ENCODE results near the gene SIRPG. TPM values are rescaled to one million over a fixed set of nuclear protein-coding genes. Genes with fewer than 3 reads are reported as not detected.

The SIRPG gene
- total and polyA plus RNA-seq, 2 experiments from 2014 or later = not detected

DNA sequence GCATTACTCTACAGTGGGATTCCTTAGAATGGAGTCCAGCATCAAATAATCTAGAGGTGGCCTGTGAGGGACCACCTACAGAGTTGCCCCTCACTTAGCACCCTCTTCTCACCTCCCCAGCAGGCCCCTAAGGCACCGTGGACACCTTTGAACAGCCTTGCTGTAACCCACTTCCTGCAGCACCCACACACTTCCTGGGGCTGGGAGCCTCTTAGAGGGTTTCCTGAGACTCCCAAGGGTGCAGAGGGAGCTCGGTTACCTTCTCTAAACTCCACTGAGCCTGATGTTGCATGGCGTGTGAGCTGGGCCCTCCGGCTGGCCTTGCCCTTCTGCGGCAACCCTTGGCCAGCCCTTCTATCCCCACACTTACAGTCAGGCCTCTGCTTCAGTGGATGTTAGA is 7.3 kb upstream of the SIRPG start:
- no peak for DNase-seq (ENCODE audit: low read depth in 1 of 2, low spot score in 1 of 2)

DNA sequence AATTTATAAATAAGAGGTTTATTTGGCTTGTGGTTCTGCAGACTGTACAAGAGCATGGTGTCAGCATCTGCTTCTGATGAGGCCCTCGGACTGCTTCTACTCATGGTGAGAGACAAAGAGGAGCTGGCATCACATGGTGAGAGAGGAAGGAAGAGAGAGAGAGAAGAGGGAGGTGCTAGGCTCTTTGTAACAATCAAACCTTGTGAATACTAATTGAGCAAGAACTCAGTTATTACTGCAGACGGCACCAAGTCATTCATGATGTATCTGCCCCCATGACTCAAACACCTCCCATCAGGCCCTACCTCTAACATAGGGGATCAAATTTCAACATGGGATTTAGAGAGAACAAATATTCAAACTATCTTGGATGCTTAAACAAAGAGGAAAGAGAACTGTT is 6.3 kb upstream of the SIRPG start:
- H3K27ac ChIP-seq = no peak overlapping the region
- no peaks in the 10 kb centered on the region for H3K4me1 ChIP-seq (ENCODE audit: low read depth)
- H3K27me3 ChIP-seq = peaks cover 8% of the 10 kb centered on the region
- H3K36me3 ChIP-seq = no peaks in the 10 kb centered on the region
- no peaks in the 10 kb centered on the region for H3K9me3 ChIP-seq (ENCODE audit: low read depth)
- TF ChIP-seq, protein P1, sequence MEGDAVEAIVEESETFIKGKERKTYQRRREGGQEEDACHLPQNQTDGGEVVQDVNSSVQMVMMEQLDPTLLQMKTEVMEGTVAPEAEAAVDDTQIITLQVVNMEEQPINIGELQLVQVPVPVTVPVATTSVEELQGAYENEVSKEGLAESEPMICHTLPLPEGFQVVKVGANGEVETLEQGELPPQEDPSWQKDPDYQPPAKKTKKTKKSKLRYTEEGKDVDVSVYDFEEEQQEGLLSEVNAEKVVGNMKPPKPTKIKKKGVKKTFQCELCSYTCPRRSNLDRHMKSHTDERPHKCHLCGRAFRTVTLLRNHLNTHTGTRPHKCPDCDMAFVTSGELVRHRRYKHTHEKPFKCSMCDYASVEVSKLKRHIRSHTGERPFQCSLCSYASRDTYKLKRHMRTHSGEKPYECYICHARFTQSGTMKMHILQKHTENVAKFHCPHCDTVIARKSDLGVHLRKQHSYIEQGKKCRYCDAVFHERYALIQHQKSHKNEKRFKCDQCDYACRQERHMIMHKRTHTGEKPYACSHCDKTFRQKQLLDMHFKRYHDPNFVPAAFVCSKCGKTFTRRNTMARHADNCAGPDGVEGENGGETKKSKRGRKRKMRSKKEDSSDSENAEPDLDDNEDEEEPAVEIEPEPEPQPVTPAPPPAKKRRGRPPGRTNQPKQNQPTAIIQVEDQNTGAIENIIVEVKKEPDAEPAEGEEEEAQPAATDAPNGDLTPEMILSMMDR (IDR thresholded peaks at IDR 0.05; ENCODE audit: low read depth, low read length) = no peak
- H3K4me3 ChIP-seq = no peak overlapping the region
- no peak for DNase-seq (ENCODE audit: low read depth in 1 of 2, low spot score in 1 of 2)

More for the DNA sequence above, 7.3 kb upstream of the SIRPG start:
- no peaks in the 10 kb centered on the region for H3K27me3 ChIP-seq
- TF ChIP-seq, protein P1 (IDR thresholded peaks at IDR 0.05; ENCODE audit: low read depth, low read length) = no peak
- no peak overlapping the region for H3K27ac ChIP-seq
- no peaks in the 10 kb centered on the region for H3K4me1 ChIP-seq (ENCODE audit: low read depth)
- H3K4me3 ChIP-seq = no peak overlapping the region
- no peaks in the 10 kb centered on the region for H3K36me3 ChIP-seq
- H3K9me3 ChIP-seq (ENCODE audit: low read depth) = no peaks in the 10 kb centered on the region

DNA sequence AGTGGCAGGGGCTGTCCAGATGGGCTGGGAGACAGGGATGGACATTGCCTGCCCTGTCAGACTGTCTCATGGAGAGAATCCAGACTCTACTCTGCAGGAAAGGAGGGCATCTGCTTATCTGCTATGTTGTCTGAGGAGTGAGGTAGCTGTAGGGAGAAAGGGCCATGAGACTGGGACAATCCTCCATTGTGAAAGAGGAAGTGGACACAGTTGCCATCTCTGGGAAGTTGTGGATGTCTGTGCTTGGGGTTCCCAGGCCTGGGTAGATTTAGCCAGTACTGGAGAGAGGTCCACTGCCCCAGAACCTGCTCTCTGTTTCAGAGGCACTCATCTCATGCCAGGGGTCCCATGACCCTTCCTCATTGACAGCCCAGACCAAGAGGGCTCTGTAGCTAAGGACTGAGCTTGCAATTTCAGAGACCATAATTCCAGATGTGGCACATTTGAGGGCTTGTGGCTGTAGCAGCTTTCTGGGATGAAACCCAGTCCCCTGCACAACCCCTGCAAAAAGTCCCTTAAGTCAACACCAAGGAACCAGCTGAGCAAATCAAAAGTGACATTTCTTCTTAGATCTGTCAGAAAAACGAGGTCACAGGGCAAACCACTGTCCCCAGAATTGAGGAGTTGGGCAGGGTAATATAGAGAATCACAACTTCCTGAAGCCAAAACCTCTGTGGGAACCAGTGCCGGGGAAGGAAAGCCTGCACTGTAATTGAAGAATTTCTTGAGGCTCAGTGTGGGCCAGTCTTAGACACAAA is 4.1 kb upstream of the SIRPG start:
- Histone ChIP-seq H3K27ac (no peak overlapping the region), H3K4me3 (no peak overlapping the region), H3K36me3 (no peaks in the 10 kb centered on the region), H3K27me3 (peaks cover 8% of the 10 kb centered on the region), H3K4me1 (ENCODE audit: low read depth) (no peaks in the 10 kb centered on the region), H3K9me3 (ENCODE audit: low read depth) (no peaks in the 10 kb centered on the region)
- DNase-seq (ENCODE audit: low read depth in 1 of 2, low spot score in 1 of 2) = no peak
- TF ChIP-seq, protein P1 (IDR thresholded peaks at IDR 0.05; ENCODE audit: low read depth, low read length) = no peak

DNA sequence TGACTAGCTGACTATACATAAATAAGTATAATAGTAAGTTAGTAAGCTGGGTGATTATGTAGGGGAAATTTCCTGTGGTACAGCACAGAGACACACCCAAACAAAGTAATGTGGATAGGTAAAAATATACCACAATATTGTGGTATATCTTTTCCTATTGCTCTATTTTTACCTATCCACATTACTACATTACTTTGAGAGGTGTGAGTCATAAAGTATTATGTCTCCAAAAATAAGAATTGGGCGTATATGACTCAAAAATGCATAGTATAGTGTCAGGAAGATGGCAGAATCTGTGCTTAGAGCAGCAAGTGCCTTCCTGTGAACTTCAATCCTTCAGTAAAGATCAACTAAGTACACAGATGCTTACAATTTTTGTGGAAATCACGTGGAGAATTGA is 2.7 kb upstream of the SIRPG start:
- H3K36me3 ChIP-seq = no peaks in the 10 kb centered on the region
- no peaks in the 10 kb centered on the region for H3K4me1 ChIP-seq (ENCODE audit: low read depth)
- H3K27me3 ChIP-seq = peaks cover 8% of the 10 kb centered on the region
- no peak overlapping the region for H3K4me3 ChIP-seq
- H3K9me3 ChIP-seq (ENCODE audit: low read depth) = no peaks in the 10 kb centered on the region
- TF ChIP-seq, protein P1 (IDR thresholded peaks at IDR 0.05; ENCODE audit: low read depth, low read length) = no peak
- H3K27ac ChIP-seq = no peak overlapping the region
- no peak for DNase-seq (ENCODE audit: low read depth in 1 of 2, low spot score in 1 of 2)

DNA sequence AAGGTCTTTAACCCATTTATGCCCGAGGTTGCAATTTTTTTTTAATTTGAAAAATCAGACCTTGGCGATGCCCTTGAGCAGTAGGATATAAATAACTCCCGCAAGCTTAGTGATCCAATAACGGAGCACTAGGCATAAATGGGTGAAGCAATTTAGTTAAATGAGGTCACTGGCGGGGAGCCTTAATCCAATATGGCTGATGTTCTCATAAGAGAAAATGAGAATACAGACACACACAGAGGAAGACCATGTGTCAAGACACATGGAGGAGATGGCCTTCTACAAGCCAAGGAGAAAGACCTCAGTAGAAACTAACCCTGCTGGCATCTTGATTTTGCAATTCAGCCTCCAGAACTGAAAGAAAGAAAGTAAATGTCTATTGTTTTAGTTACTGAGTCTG is 735 bp downstream of the SIRPG start:
- H3K9me3 ChIP-seq (ENCODE audit: low read depth) = no peaks in the 10 kb centered on the region
- no peak overlapping the region for H3K27ac ChIP-seq
- no peak overlapping the region for H3K4me3 ChIP-seq
- H3K36me3 ChIP-seq = no peaks in the 10 kb centered on the region
- TF ChIP-seq, protein P1 (IDR thresholded peaks at IDR 0.05; ENCODE audit: low read depth, low read length) = no peak
- H3K4me1 ChIP-seq (ENCODE audit: low read depth) = no peaks in the 10 kb centered on the region
- DNase-seq (ENCODE audit: low read depth in 1 of 2, low spot score in 1 of 2) = no peak
- peaks cover 8% of the 10 kb centered on the region for H3K27me3 ChIP-seq

Data from cardiac muscle cell (in vitro differentiated cells and primary cell).